Measurements from ENCODE around the gene NOP14.

NOP14 gene

DNA sequence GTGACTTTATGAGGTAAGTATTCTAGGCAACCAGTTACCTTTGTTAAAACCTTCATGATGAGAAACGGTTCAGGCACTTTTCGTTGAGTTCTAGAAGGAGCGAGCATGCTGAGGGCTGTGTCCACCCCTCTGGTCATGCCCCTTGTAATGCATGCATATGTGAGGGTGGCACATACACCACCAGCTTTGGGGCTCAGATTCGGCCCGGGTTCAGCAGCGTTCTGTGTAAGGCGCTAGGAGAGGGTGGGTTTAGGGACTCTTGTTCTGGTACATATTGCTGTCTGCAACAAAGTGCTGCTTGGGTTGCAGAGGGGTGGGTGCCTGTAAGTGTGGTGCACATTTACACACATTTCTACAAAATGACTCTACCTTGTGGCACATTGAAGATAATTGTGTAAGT lies 54.5 kb downstream of the NOP14 start:
- DNase-seq = no peak

GRCh38 chr4:2907706-2908293 lies 55.4 kb downstream of the NOP14 start:
- no peak for DNase-seq

- no peak for DNase-seq
These were observed 56.0 kb downstream of the NOP14 start for GRCh38 chr4:2907226-2907625.

DNA sequence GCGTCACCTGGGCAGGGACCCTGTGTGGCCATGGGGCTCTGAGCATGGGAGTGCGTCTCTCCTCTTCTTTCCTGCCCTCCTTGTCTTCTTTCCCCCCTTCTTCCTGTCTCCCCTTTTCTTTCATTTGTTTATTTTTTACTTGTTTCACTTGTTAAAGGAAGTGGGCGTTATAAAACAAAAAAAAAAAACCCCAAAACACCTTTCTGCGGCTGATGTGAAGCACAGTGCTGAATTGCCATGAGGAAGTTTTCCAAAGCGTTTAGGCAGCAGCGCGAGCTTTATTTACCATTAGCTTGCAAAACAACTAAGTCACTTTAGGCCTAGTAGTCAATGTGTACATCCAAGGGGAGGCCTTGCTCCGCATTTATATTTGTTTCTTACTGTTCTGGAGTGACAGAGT lies 57.0 kb downstream of the NOP14 start:
- no peak for DNase-seq

DNA sequence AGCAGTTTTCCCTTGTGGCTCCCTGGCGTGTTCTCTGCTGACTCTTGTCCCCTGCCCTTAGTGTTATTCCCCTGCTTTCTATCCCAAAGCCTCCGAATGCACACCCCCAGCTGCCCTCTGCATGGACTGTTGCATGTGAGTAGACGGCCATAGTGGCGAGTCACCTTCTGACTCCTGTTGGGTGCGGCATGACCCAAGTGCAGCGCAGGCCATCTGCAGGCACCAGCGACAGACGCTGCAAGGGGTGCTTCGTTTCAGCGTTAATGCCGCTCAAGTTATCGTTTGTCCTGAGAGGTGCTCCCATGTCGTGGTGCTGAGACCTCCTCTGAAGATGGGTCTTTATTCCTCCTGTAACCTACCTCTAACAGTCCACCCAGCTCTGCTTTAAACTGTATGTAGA lies 57.7 kb downstream of the NOP14 start:
- DNase-seq = no peak

- DNase-seq = no peak
These were observed 61.1 kb downstream of the NOP14 start for GRCh38 chr4:2902126-2902525.

- no peak for DNase-seq
These were observed 62.0 kb downstream of the NOP14 start for GRCh38 chr4:2901186-2901585.

- DNase-seq = no peak
These were observed 62.5 kb downstream of the NOP14 start for GRCh38 chr4:2900741-2901140.

DNA sequence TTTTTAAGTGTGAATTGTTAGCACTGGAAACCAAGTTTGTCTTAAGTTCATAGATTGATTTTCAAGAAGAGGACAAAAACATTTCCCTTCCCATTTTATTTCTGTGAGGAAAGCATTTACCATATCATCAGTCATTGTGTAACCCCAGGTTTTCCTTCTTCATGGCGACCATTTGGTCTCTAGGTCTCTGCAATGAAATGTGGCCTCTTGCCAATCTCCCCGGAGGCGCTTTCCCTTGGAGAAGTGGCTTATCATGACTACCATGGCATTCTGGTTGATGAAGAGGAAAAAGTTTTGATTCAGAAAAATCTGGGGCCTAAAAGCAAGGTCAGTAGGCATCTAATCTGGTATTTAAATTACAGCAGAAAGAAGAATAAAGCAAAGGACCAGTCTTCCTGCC lies 65.2 kb downstream of the NOP14 start:
- DNase-seq = no peak

DNA sequence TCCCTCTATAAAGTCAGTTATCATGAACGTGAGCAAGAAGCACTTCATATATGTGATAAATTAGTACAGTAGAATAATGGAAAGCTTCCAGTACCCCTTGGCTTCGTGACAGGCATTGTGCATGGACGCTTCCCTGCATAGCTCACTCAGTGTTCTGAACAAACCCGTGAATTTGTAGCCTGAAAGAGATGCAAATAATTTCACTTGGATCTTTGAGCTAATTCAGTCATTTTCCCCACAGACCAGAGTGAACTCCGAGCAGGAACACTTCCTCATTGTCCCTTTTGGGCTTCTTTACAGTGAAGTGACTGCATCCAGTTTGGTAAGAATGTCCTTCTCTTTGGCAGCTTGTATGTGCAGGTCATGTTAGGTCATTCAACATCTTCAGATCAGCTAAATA lies 69.4 kb downstream of the NOP14 start:
- DNase-seq = no peak

GRCh38 chr4:2891294-2891693 lies 71.9 kb downstream of the NOP14 start:
- no peak for DNase-seq

DNA sequence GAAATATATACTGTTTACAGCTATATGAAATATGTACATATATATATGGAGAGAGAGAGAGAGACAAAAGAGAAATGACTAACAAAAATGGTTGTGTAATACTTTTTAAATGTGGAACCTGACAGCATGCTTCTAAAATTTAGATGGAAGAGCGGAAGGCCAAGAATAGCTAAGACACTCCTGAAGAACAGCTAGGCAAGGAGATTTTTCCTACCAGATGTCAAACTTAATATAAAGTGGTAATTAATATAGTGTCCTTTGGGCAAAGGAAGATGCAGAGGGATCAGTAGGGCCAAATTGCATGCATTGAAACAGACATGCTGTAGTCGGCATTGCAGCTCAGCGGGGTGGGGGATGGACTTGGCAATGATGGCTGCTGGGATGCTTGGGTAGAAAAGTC lies 74.3 kb downstream of the NOP14 start:
- no peak for DNase-seq

Measured in activated CD4-positive, alpha-beta T cell treated with anti-CD3 and anti-CD28 coated beads, Interleukin-2, amount 50 U/mL, for 48 hours (primary cell).